NCI-H1436 (cell line): ENCODE measurements around the gene ZNF561.

ENCODE experiments used
- DNase-seq: peaks from one replicate; lab custom pipeline; 2025; lab: John Stamatoyannopoulos, UW

The ZNF561 gene

GRCh38 chr19:9580728-9581127 is 40.3 kb downstream of the ZNF561 start:
- no peak for DNase-seq

DNA sequence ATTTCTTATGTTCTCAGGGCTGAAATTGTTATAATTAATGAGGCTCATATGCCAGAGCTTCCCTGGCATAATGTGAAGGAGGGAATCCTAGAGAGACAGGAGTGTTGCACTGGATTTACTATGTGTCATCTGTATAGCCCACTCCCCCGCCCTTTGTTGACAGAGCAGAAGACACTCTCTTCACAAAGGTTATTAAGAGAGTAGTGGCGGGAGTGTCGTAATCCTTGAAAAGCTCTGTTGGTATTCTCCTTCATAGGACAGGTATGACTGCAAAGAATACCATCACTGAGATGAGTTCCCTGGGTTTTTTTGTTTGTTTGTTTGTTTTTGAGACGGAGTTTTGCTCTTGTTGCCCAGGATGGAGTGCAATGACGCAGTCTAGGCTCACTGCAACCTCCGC is 50.8 kb downstream of the ZNF561 start:
- no peak for DNase-seq

- no peak for DNase-seq
Observed at GRCh38 chr19:9566729-9567128, 54.3 kb downstream of the ZNF561 start.

DNA sequence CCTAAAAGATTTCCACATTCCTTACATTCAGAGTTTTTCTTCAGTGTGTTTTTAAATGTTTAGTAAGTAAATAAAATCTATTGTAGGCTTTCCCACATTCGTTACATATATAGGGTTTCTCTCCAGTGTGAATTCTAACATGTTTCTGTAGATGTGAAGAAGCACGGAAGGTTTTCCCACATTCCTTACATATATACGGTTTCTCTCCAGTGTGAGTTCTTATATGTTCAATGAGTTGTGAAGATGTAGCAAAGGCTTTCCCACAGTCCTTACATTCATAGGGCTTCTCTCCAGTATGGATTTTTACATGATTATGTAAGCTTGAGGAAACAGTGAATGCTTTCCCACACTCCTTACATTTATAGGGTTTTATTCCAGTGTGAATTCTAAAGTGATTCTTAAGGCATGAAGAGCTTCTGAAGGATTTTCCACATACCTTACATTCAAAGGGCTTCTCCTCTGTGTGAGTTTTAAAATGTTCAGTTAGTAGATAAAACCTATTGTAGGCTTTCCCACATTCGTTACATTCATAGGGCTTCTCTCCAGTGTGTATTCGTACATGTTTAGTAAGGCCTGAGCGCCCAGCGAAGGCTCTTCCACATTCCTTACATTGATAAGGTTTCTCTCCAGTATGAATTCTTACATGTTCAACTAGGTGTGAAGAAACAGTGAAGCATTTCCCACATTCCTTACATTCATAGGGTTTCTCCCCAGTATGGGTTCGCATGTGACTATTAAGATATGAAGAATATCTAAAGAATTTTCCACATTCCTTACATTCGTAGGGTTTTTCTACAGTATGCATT is 54.9 kb downstream of the ZNF561 start:
- DNase-seq = no peak
